Right ventricle myocardium superior (tissue), 1 donor: ENCODE results near the gene MRPL21. TPM values are rescaled to one million over a fixed set of nuclear protein-coding genes. Genes with fewer than 3 reads are reported as not detected.

Experiments used
- ATAC-seq: fragments of 200-7000 bp; cut with Tn5 transposase; one replicate; pipeline ENCODE4 v1.9.1; 2020; ENCODE audit warnings: mild to moderate bottlenecking; ENCODE audit not compliant: poor library complexity
- DNase-seq: peaks from one replicate; pipeline ENCODE4 v3.0.0-alpha.2; 2020
- intact Hi-C: fragments of 100-400 bp; cut with DNase I; formaldehyde crosslinking; loops from one replicate; pipeline ENCODE4 v1.11.2; 2022
- total RNA-seq: library from RNA; stranded (reverse); fragmentation: NEBNext Ultra II Directional; extraction: Animal tissue kit (Norgen Biotek cat#: 25700); gene quantifications from one replicate; pipeline ENCODE4 v1.2.1, GENCODE V29; 2021
- donor health status: DM: no; HTN: yes; CAD: no; lungs with severe emphysema.

MRPL21 gene
- total RNA-seq, 1 donor from 2014 or later = 124 TPM

DNA sequence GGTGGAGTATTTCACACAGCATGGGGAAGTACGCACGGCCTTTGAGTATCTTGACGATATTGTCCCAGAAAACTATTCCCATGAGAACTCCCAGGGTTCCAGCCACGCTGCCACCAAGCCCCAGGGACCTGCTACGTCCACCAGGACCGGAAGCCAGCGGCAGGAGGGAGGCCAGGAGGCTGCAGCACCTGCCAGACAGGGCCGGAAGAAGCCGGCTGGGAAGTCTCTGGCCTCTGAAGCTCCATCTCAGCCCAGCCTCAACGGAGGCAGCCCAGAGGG is 32.7 kb upstream of the MRPL21 start:
- intact Hi-C loops = no loop called here
- ATAC-seq (no peak), DNase-seq (no peak)

- no peak for DNase-seq
- intact Hi-C loops = no loop called here
Measured at GRCh38 chr11:68935516-68936357, 32.1 kb upstream of the MRPL21 start.

DNA sequence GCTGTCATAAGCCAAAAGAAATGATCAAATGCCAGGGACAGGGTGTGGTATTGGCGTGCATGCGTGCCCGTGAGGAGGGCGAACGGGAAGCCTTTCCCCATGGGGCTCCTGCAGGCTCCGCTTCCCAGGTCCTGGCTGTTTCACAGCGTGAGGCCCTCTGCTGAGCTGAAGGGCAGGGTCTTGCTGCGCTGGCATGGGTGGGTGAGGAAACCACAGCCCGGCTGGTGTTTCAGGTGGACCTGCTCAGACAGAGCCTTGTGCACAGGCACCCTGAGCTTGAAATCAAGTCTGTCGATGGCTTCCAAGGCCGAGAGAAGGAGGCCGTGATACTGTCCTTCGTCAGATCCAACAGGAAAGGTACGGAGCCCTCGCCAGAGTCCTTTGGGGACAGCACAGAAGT is 31.4 kb upstream of the MRPL21 start:
- DNase-seq = no peak
- no peak for ATAC-seq
- intact Hi-C loops = no loop called here

More at GRCh38 chr11:68935516-68936357, 32.1 kb upstream of the MRPL21 start:
- no peak for ATAC-seq

DNA sequence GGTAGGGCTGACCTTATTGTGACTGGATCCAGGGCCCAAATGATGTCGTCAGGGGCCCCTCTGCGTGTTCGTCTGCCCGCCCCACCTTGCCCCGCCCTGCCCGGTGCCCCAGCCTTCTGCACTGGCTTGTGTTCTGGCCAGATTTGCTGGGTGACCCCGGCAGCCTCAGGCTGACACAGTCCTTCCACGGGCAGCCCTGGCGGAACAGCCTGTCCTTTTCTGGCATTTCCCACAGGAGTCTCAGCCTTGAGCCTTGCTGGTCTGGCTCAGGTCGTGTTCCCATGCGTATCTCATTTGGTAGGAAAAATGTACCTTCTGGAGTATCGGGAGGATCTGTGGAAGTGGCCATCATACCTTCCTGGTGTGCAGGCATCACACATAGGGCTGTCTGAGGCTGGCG is 31.0 kb upstream of the MRPL21 start:
- peak; percentile 39 for ATAC-seq
- no peak for DNase-seq

DNA sequence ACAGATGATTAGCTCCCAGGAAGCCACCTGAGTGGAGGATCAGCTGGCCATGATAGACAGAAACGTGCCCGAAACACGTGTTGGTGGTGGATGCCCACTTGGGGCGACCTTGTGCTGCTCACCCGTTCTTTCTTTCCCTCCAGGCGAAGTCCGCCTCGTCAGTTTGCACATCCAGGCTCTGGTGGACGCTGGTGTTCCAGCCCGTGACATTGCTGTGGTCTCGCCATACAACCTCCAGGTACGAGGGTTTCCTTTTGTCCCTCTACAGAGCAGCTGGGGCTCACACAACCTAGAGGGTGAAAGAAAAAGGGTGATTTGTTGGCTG is 30.7 kb upstream of the MRPL21 start:
- no peak for ATAC-seq
- no peak for DNase-seq
- intact Hi-C loops = no loop called here

More for the DNA sequence above, 31.0 kb upstream of the MRPL21 start:
- intact Hi-C loops = no loop called here

GRCh38 chr11:68933605-68934320 is 30.1 kb upstream of the MRPL21 start:
- intact Hi-C loops = no loop called here
- ATAC-seq = no peak
- no peak for DNase-seq

DNA sequence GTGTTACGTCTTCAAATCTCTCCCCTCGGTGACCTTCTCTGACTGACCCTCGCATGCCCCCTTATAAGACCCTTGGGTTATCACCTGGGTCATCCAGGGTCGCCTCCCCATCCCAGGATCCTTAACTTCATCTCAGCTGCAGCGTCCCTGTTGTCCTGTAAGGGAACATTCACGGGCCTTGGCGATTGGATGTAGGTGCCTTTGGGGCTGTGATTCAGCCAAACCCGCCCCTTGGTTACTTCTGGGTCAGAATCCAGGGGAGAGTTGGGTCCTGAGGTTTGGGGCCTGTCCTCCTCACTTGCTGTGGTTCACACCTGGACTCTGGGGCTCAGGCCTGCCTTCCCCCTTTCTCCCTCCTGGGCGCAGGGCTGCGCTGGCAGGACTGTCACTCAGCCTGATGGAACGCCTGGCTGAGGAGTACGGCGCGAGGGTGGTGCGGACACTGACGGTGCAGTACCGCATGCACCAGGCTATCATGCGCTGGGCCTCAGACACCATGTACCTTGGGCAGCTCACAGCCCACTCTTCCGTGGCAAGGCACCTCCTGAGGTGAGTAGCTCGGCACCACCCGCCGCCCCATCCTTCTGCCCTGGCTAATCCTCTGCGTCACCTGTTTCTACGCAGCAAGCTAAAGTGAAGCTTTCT is 29.4 kb upstream of the MRPL21 start:
- ATAC-seq (no peak), DNase-seq (no peak)
- intact Hi-C loops = no loop called here

- ATAC-seq (no peak), DNase-seq (no peak)
- intact Hi-C loops = no loop called here
Measured at GRCh38 chr11:68932358-68932757, 28.7 kb upstream of the MRPL21 start.

DNA sequence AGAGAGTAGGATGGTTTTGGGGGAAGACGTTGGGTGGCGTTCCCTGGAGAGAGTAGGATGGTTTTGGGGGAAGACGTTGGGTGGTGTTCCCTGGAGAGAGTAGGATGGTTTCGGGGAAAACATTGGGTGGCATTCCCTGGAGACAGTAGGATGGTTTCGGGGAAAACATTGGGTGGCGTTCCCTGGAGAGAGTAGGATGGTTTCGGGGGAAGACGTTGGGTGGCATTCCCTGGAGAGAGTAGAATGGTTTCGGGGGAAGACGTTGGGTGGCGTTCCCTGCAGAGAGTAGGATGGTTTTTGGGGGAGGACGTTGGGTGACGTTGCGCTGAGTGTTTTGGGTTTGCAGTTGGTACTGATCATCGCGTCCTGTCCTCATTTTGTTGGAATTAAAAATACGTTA is 28.3 kb upstream of the MRPL21 start:
- no peak for ATAC-seq
- DNase-seq = no peak
- intact Hi-C loops = no loop called here

- intact Hi-C loops = no loop called here
- peak; percentile 4 for ATAC-seq
Measured at GRCh38 chr11:68930991-68931855, 27.6 kb upstream of the MRPL21 start.

GRCh38 chr11:68929706-68930570 is 26.3 kb upstream of the MRPL21 start:
- intact Hi-C loops = loop anchor here (10.0 kb wide), 1 partner anchor 155 kb away; no protein-coding TSS in a partner anchor
- DNase-seq (no peak), ATAC-seq (no peak)

More at GRCh38 chr11:68930991-68931855, 27.6 kb upstream of the MRPL21 start:
- no peak for DNase-seq

GRCh38 chr11:68929135-68929534 is 25.5 kb upstream of the MRPL21 start:
- ATAC-seq (no peak), DNase-seq (no peak)
- intact Hi-C loops = loop anchor here (10.0 kb wide), 1 partner anchor 156 kb away; no protein-coding TSS in a partner anchor

DNA sequence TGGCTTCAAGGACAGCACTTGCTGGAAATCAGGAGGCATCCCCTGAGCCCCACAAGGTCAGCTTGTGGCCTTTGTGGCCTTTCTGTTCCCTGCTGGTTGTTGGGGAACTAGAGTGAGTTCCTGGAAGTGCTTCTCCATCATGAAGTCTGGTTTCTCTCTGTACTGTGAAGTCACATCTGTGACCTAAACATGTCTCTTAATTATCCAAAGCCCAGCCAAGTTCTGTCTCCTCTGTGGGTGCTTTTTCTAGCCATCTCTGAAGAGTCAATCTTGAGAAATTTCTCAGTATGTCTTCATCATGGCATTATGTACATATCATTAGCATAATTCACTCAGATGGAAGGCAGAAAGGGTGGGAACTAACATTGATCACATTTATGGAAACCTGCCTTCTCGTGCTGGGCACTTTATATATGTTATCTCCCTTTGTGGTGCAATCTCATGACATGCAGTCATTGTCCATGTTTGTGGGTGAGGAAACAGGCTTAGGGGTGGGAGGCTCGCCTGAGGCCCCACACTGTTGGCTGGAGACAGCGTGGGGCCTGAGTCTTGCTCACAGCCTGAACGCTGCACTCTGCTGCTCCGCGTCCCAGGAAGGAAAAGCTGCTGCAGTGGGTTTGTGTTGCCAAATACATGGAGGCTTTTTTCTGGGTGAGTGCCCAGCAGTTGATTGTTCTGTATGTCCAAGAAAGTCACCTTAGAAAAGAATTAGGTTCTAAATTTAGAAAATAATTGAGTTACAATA is 24.7 kb upstream of the MRPL21 start:
- intact Hi-C loops = loop anchor here (10.0 kb wide), 1 partner anchor 156 kb away; no protein-coding TSS in a partner anchor
- ATAC-seq (peak; percentile 74), DNase-seq (peak; percentile 57)

- ATAC-seq (peak; percentile 41), DNase-seq (peak; percentile 53)
Measured at GRCh38 chr11:68927280-68928135, 23.9 kb upstream of the MRPL21 start.

GRCh38 chr11:68925611-68926010 is 22.0 kb upstream of the MRPL21 start:
- intact Hi-C loops = loop anchor here (10.0 kb wide), 1 partner anchor 159 kb away; no protein-coding TSS in a partner anchor
- ATAC-seq = no peak
- DNase-seq = no peak

More at GRCh38 chr11:68927280-68928135, 23.9 kb upstream of the MRPL21 start:
- intact Hi-C loops = loop anchor here (10.0 kb wide), 1 partner anchor 157 kb away; no protein-coding TSS in a partner anchor
